Epithelial cell of proximal tubule (primary cell): ENCODE data around the gene GALNTL6. TPM values are rescaled to one million over a fixed set of nuclear protein-coding genes. Genes with fewer than 3 reads are reported as not detected.

Experiments
- DNase-seq: peaks from one replicate; pipeline ENCODE4 v3.0.0-alpha.2; 2011; ENCODE audit warnings: low read depth
- H3K4me3 ChIP-seq: 2 replicates; pipeline ENCODE4 v1.5.1; 2011; ENCODE audit warnings: low read depth, mild to moderate bottlenecking, low read length
- total RNA-seq: library from RNA; depleted of rRNA; stranded (reverse); fragments of >200 nt; gene quantifications from 2 replicates; pipeline ENCODE4 v1.2.3, GENCODE V29; 2015
- TF ChIP-seq, protein P1 (sequence below): conservative IDR thresholded peaks from 2 replicates; pipeline ENCODE4 v1.5.1; 2012; ENCODE audit warnings: low read depth, mild to moderate bottlenecking, low read length

Gene GALNTL6
- total RNA-seq, 1 donor from 2014 or later, result not detected

DNA sequence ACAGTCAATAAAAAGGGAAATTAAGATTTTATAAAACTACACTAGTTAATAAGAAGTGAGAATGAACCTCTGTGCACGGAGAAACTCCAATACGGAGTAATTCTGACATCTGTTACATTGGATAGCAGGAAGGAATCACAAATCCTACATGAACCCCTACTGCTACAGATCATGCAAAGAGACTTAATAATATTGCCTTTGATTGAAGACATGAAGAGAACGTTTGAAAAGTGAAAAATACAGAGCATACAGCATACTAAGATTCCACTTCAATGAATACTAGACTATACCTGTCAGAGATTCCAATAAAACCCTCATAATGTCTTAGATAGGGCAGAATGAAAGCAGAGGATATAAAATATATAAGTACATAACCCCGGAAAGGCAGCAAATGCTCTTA is 995.0 kb downstream of the GALNTL6 start:
- no peak for DNase-seq
- TF ChIP-seq, protein P1, sequence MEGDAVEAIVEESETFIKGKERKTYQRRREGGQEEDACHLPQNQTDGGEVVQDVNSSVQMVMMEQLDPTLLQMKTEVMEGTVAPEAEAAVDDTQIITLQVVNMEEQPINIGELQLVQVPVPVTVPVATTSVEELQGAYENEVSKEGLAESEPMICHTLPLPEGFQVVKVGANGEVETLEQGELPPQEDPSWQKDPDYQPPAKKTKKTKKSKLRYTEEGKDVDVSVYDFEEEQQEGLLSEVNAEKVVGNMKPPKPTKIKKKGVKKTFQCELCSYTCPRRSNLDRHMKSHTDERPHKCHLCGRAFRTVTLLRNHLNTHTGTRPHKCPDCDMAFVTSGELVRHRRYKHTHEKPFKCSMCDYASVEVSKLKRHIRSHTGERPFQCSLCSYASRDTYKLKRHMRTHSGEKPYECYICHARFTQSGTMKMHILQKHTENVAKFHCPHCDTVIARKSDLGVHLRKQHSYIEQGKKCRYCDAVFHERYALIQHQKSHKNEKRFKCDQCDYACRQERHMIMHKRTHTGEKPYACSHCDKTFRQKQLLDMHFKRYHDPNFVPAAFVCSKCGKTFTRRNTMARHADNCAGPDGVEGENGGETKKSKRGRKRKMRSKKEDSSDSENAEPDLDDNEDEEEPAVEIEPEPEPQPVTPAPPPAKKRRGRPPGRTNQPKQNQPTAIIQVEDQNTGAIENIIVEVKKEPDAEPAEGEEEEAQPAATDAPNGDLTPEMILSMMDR, result no peak
- H3K4me3 ChIP-seq, result no peak overlapping the region

DNA sequence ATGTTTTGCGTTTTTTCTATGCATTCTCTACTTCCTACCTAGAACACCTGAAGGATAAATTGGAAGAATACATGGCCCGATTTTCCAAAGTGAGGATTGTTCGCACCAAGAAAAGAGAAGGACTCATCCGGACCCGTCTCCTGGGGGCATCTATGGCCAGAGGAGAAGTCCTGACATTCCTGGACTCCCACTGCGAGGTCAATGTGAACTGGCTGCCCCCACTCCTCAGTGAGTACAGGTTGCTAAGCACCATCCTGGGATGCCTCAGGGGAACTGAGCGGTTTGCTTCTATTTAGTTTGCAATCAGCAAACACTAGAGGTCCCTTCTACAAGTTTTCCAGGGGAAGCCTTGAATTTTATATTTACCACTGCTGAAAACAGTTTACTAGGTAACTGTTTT is 996.1 kb downstream of the GALNTL6 start:
- TF ChIP-seq, protein P1, result no peak
- DNase-seq, result no peak
- H3K4me3 ChIP-seq, result no peak overlapping the region

DNA sequence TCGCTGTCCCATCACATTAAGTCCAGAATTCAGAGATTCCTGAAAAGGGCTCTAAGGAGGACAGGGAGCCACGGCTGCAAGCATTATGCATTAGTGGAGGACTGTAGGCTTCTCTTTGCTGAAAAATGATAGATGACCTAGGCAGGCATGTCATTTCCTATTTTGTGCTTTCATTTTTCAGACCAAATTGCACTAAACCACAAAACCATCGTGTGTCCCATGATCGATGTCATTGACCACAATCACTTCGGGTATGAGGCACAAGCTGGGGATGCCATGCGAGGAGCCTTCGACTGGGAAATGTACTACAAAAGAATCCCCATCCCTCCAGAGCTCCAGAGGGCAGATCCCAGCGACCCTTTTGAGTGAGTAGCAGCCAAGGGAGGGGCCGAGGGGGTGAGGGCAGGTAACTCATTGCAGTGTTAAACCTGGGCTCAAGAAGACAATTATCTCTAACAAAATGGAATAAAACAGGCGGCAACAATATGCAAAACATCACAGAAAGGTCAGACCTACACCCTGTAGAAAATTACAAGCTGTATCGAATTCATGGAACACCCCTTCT is 1000.2 kb downstream of the GALNTL6 start:
- DNase-seq, result no peak
- TF ChIP-seq, protein P1, result no peak
- no peak overlapping the region for H3K4me3 ChIP-seq

DNA sequence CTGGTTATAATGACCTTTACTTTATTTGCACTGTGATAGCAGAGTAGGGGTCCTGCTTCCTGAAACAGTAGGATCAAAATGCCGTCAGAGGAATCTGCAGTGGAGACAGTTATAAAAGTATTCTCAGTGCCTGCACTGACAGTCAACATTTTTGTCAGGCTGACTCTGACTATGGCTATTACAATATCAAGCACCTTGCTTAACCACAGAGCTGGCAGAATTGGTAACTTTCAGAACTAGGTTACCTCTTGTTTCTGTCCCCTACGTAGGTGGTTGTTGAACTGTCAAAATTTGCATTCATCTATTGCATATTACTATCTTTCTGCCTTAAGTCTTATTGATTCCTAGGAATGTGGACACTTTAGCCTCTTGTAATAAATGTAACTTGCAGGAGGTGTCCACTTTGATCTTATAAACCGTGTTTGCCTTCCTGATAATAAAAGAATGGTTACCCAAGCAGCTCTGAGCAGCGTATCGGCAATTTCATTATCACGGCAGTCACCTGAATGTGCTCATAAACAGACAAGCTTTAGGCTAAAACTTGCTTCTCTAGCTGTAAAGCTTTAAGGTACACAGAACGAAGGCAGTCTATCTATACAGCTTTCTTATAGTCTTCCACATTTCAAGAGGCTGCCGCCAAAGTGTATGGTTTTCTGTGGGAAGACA is 1002.4 kb downstream of the GALNTL6 start:
- H3K4me3 ChIP-seq, result no peak overlapping the region
- no peak for DNase-seq
- TF ChIP-seq, protein P1, result no peak

DNA sequence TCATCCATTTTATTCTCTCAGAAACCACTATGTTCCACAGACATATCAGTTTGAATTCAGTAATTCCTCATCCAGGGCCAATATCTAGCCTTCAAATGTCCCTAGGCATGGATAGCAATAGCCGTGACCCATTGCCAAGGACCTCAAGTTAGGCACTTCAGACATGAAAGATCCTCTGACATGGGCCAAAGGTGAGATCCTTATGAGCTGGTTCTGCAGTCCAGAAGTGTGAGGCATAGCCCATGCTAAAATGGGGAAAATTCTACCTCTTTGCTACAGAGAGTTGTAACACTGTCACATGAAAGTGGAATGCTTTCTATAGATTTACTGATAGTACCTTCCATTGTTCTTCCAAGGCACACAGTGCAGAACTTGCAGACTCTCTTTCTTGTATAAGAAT is 1005.7 kb downstream of the GALNTL6 start:
- TF ChIP-seq, protein P1, result no peak
- no peak for DNase-seq

DNA sequence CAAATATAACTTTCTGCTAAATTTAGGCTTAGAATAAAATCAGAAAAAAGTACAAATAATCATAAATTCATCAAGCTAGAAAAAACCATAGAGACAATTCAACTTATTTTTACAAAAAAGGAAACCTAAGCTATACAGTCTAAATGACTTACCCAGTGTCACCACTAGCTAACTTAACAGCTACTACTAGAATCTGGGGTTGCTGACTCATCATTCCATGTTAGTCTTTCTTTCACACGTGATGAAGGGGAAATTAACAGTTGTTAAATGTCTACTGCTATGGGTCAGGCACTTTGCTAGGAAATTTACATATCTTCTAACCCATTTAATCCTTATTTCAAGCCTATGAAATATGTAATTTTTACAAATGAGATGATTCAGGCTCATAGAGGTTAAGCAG is 1006.1 kb downstream of the GALNTL6 start:
- no peak overlapping the region for H3K4me3 ChIP-seq
- no peak for DNase-seq
- TF ChIP-seq, protein P1, result no peak

More for the DNA sequence above, 1005.7 kb downstream of the GALNTL6 start:
- no peak overlapping the region for H3K4me3 ChIP-seq

DNA sequence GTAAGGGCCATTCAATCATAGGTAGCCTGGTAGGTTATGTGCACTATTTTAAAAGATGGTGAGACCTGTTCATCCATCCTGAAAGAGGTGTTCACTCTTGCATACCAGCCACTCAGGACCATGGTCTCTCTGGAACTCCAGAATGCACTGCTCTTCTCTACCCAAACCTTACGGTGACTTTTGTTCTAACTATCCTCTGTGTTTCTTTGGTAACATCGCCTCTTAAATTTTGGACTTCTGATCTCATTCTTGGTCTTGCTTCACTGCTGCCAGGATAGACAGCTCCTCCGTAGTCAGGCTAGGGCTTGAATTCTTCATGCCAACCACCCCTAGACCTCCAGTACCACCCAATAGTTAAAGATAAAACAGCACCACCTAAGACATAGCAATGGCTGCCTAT is 1009.1 kb downstream of the GALNTL6 start:
- TF ChIP-seq, protein P1, result no peak
- peak; percentile 64 for DNase-seq

More for the DNA sequence above, 1009.1 kb downstream of the GALNTL6 start:
- H3K4me3 ChIP-seq, result no peak overlapping the region
